ENCODE measurements around the gene METTL16.

DNA sequence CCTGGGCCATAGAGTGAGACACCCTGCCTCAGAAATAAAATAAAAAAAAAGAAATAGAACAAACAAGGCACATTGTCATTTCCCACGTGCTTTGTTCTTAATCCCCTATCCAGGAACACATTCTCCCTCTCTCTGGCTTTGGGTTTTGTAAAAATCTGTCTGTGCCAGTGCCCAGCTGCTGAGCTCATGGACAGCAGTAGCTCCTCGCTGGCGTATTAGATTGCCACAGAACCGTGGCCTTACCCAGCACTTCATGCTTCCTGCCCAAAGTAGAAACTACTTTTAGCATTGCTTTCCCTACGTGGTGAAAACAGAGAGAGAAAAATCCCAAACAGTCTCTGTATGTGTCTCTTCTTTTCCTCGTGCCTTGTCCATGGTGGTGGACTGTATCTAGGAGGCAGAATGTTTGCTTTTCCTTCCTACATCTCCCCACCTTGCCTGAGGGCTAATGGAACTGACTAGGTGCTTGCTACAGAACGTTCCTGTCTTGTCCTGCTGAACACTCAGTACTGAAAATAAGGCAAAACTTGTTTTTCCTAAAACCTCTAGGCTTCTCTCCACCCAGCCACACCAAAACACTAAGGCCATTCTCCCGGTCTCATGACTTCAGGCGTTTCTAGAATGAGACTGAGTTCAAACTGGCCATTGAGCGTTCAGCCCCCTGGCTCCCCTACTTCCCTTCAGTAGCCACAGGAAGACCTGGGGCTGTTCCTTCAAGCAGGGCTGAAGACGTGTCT is 137.0 kb downstream of the METTL16 start:
- TF ChIP-seq CTCF (IDR thresholded peaks at IDR 0.05) (no peak), POLR2A (IDR thresholded peaks at IDR 0.05) (no peak)

Measured in thyroid gland (tissue), 4 donors.